ENCODE data around the gene NDUFS7.

The NDUFS7 gene

GRCh38 chr19:1399745-1400144, 16.0 kb downstream of the NDUFS7 start:
- FAIRE-seq (no peak), DNase-seq (ENCODE audit: insufficient read length, low spot score) (no peak)

GRCh38 chr19:1400281-1401137, 16.8 kb downstream of the NDUFS7 start:
- no peak for FAIRE-seq
- DNase-seq (ENCODE audit: insufficient read length, low spot score) = no peak

GRCh38 chr19:1401138-1401888, 17.6 kb downstream of the NDUFS7 start, which contains the start of gene GAMT:
TSS of gene GAMT (minus strand) at chr19:1401542. CDS start at chr19:1401476, 66 bp downstream.
- FAIRE-seq (no peak), DNase-seq (ENCODE audit: insufficient read length, low spot score) (peak; percentile 61)

- DNase-seq (ENCODE audit: insufficient read length, low spot score) = no peak
- no peak for FAIRE-seq
Measured at GRCh38 chr19:1401889-1402217, 18.1 kb downstream of the NDUFS7 start.

DNA sequence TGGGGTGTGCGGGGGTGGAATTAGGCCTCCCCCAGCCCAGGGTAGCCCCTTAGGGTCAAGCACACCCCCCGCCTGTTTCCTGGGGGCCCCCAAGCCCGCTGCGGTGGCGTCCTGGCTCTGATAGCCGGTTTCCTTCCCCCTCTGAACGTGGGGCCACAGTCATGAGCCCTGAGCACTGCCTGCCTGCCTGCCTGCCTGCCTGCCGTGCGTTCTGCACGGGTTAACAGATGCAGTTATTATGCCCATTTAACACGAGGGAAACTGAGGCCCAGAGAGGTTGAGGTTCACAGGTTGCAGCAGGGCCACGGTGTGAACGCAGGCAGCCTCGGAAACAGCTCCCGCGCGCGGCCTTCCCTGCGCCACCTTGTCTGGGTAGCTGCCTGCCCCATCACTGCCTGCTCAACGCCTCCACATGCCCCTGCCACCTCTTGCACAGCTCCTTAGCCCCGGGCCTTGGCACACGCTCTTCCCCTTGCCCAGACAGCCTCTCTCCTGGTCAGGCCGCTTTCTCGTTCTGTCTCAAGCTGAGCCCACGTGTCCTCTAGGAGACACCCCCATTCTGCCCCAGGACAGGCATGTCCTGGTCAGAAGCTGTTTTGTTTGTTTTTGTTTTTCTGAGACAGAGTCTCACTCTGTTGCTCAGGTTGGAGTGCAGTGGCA, 18.8 kb downstream of the NDUFS7 start:
- FAIRE-seq (no peak), DNase-seq (ENCODE audit: insufficient read length, low spot score) (no peak)

DNA sequence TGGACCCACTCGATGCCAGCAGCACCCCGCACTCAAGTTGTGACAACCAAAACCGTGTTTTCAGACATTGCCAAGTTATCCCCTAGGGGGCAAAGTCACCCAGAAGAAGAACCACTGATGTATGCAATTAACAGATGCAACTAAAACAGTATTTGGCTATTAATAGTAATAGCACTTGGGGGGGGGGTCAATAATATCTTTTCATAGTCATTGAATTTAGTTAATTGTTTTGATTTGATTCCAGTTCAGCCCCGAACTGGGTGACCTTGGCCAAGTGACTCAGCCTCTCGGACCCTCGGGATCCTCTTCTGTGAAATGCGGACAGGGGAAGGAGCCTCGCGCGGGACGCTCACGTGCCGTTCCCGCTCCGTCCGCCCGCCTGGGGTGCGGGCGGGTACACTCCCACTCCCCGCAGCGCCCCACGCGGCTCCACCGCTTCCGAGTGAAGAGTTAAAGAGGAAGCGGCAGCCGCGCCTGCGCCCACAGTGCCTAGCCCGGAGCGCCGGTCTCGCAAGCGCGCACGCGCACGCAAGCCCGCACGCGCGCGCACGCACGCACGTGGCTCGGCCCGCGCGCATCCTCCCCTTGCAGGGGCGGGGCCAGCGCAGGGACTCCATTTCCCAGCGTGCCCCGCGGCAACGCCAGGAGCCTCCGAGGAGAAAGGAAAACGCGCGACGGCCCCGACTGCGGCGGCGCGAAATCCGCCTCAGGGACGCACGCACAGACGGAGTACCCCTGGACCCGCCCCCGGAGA, 23.2 kb downstream of the NDUFS7 start:
- DNase-seq (ENCODE audit: insufficient read length, low spot score) (peak; percentile 93), FAIRE-seq (peak; percentile 80)

DNA sequence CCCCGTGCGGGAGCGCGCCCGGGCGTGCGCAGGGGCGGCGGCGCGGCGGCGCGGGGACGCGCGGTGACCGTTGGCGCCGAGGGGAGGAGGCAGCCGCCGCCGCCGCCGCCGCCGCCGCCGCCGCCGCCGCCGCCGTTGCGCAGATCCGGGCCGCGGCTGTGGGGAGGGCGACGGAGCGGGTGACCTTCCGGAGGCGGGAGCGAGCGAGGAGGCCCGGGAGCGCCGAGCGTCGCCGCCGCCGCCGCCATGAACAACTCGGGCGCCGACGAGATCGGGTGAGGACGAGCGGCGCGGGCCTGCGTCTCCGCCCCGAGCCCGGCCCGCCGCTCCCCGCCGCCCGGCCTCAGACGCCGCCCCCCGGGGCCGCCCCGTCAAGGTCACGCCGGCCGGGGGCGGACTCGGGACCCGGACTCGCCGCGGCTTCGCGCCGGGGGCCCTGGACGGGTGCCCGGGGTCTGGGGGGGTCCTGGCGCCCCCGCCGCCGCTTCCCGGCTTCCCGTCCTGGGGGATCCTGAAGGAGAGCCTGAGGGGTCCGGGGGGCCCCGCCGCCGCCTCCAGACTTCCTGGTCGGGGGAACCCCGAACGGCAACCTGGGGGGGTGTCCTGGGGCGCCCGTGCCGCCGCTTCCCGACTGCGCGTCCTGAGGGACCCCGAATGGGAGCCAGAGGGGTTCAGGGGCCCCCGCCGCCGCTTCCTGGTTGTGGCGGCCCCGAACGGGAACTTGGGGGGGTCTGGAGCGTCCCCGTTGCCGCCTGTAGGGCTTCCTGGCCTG, 24.0 kb downstream of the NDUFS7 start, which contains the start of gene DAZAP1:
Gene DAZAP1, plus strand, starts transcription at position 59 of the 772 bp plus-strand sequence. Its CDS starts 188 bp downstream, at position 247.
- FAIRE-seq (no peak), DNase-seq (ENCODE audit: insufficient read length, low spot score) (no peak)

DNA sequence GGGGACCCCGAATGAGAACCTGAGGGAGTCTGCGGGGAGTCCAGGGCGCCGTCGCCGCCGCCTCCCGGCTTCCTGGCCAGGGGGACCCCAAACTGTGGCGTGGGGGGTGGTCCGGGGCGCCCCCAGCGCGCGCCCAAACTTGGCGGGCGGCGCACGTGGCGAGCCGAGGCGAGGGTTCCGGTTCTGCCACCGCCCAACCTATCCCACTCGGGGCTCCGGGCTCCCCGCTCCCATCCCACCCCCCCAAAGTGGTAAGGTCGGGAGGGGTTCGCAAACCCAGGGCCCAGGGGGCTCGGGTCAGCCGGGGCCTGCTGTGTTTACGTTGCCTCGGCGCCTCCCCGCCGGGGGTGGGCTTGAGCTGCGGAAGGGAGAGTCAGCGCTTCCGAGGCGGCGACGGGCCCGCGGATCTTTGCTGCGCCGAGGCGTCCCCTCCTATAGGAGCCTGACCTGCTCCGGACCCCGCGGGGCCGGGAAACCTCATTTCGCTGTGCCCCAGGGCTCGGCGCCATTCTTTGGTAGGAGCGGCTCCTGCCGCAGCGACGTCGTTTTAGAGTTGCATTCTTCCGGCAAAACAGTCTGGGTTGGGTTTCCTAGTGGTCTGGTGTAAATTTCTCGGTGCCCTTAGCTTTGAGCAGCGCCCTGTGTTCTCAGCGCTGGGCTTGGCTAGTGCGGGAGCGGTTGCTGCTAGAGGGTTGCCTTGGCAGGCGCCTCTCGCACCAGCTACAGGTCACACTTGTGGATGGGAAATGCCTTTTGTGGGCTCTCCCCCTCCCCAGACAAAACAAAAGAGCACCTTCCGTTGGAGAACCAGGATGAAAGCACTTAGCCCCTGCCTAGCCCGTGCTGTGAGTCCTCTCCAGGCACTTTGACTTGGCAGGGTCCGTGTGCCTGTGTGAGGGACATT, 24.8 kb downstream of the NDUFS7 start:
- DNase-seq (ENCODE audit: insufficient read length, low spot score) = no peak
- no peak for FAIRE-seq

GRCh38 chr19:1409204-1410005, 25.7 kb downstream of the NDUFS7 start:
- no peak for FAIRE-seq
- no peak for DNase-seq (ENCODE audit: insufficient read length, low spot score)

GRCh38 chr19:1410136-1410786, 26.6 kb downstream of the NDUFS7 start:
- DNase-seq (ENCODE audit: insufficient read length, low spot score) (no peak), FAIRE-seq (no peak)

GRCh38 chr19:1410789-1411188, 27.1 kb downstream of the NDUFS7 start:
- FAIRE-seq (no peak), DNase-seq (ENCODE audit: insufficient read length, low spot score) (no peak)

DNA sequence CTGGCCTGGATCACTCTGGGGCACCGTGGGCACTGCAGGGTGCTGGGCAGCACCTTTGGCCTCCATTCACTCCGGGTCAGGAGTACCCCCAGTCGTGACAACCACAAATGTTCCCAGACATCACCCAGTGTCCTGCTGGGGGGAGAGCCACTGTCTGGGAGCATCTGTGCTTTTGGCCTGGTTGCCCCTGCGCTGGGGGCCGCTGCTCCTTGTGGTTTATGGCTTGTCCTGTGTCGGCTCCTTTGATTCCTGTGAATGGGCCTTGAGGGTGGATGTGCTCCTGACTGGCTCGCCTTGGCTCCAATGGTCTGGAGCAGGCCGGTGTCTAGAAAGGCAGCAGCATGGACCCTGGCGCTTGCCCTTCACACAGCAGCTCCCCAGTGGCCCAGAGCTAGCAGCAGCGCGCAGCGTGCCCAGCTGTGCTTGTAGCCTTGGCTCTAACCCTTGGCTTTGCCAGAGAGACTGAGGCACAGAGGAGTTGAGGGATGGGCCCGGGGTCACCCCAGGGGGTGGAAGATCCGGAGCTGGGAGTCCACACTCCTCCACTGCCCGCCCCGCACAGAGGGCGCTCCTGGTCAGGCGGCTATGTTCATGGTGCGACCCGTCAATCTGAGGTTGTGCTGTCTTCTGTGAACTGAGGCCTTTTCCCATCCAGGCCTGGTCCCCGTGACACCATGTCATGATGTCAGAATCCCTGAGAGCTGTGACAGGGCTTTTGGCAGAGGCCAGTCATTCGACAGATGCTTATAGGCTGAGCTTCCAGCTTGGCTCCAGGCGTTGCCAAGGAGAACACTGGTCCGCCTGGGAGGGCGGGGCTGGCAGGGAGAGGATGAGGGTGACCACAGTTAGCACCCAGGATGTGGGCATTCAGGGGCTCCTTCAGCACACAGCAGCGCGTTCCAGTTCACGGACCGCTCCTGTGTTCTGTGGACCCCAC, 27.8 kb downstream of the NDUFS7 start:
- DNase-seq (ENCODE audit: insufficient read length, low spot score) (no peak), FAIRE-seq (no peak)

GRCh38 chr19:1412323-1412923, 28.7 kb downstream of the NDUFS7 start:
- FAIRE-seq = no peak
- no peak for DNase-seq (ENCODE audit: insufficient read length, low spot score)

DNA sequence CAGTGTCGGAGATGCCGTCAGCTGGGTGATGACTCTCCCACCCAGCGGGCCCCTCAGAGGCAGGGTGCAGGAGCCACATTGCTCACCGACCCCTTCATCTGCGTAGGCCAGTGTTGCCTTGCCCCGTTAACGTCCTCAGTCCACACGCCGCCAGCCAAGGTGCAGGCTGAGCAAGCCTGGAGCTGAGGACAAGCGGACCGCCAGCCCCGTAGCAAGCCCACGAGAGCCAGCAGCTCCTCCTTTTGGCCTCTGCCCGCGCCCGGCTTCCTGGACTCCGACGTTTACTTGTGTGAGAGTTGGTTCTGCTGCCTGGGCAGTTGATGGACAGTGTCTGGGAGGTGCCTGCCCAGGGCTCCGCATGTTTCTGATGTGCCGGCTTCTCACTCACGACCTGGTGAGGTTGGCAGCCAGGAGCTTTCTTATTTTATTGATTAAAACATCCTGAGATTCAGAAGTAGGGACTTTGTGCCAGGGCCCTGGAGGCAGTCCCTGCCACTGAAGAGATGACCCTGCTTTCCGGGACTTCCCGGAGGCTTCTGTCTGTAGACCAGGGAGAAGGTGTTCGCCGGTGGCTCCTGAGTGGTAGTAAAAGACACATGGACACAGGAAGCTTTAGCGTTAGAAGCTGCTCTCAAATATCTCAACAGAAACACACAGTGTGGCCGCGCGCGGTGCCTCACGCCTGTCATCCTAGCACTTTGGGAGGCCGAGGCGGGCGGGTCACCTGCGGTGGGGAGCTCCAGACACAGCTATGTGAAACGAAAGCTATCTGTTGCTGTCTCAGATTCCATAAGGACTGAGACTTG, 29.5 kb downstream of the NDUFS7 start:
- DNase-seq (ENCODE audit: insufficient read length, low spot score) (no peak), FAIRE-seq (no peak)

Measured in HTR-8/SVneo (cell line).